Caco-2 (cell line): Measurements from ENCODE around the gene TRNT1. TPM values are rescaled to one million over a fixed set of nuclear protein-coding genes. Genes with fewer than 3 reads are reported as not detected.

Experiments used
- BruUV-seq: library from RNA; stranded (reverse); fragments of 400-500 nt; replicated peaks from 2 replicates; lab custom pipeline; 2021; lab: Mats Ljungman, UMichigan
- CTCF ChIA-PET: fragments of 300-600 bp; sonication (Branson Sonifier 250); formaldehyde crosslinking; loops from one replicate; lab custom pipeline; 2022; ENCODE audit warnings: antibody characterized with exemption; lab: Charles Lee
- POLR2A ChIA-PET: fragments of 300-600 bp; sonication (Branson Sonifier 250); formaldehyde crosslinking; loops from one replicate; lab custom pipeline; 2022; ENCODE audit warnings: antibody characterized with exemption; lab: Charles Lee
- DNase-seq, 2 experiments: peaks; one replicate each; pipeline versions ENCODE4 v3.0.0 to v3.0.0-alpha.2; 2020 to 2022
- H3K27me3 ChIP-seq: replicated peaks from 2 replicates; pipeline ENCODE4 v1.6.0; 2011; ENCODE audit warnings: low read length; ENCODE audit not compliant: control insufficient read depth, insufficient read depth
- H3K36me3 ChIP-seq: 2 replicates; pipeline ENCODE4 v1.5.1; 2011; ENCODE audit warnings: low read length; ENCODE audit not compliant: control insufficient read depth, insufficient read depth
- H3K4me1 ChIP-seq: fragments of 250-450 bp; sonication (Bioruptor Pico); 2 replicates; pipeline ENCODE4 v1.5.1; 2020; ENCODE audit warnings: mild to moderate bottlenecking
- H3K4me3 ChIP-seq: 2 replicates; pipeline ENCODE4 v1.5.1; 2011; ENCODE audit warnings: low read depth, mild to moderate bottlenecking, control low read depth, low read length
- H3K9me3 ChIP-seq: fragments of 250-450 bp; sonication (Bioruptor Pico); 2 replicates; pipeline ENCODE4 v1.5.1; 2020; ENCODE audit warnings: mild to moderate bottlenecking, moderate library complexity
- H3K27ac Mint-ChIP-seq: one replicate; pipeline ENCODE4 v1.8.0; 2022; ENCODE audit warnings: mixed read lengths; ENCODE audit not compliant: unreplicated experiment
- H3K27me3 Mint-ChIP-seq: one replicate; pipeline ENCODE4 v1.8.0; 2022; ENCODE audit warnings: mixed read lengths; ENCODE audit not compliant: insufficient read depth, unreplicated experiment
- H3K36me3 Mint-ChIP-seq: one replicate; pipeline ENCODE4 v1.8.0; 2022; ENCODE audit warnings: mild to moderate bottlenecking, mixed read lengths; ENCODE audit not compliant: insufficient read depth, unreplicated experiment
- H3K4me1 Mint-ChIP-seq: one replicate; pipeline ENCODE4 v1.8.0; 2022; ENCODE audit warnings: low read depth, mixed read lengths; ENCODE audit not compliant: unreplicated experiment
- H3K4me3 Mint-ChIP-seq: one replicate; pipeline ENCODE4 v1.8.0; 2022; ENCODE audit warnings: mild to moderate bottlenecking, moderate library complexity, mixed read lengths; ENCODE audit not compliant: unreplicated experiment
- H3K9me3 Mint-ChIP-seq: one replicate; pipeline ENCODE4 v1.8.0; 2022; ENCODE audit warnings: mixed read lengths; ENCODE audit not compliant: unreplicated experiment
- CTCF ChIP-seq, 2 experiments: fragments of 200-600 bp in 1 of 2; IDR thresholded peaks; 1 replicate in 1 of 2; 2 replicates in 1 of 2; pipeline versions ENCODE4 v1.5.1 to v1.8.0; 2011 to 2022; ENCODE audit warnings: antibody characterized with exemption in 1 of 2, control low read depth in 1 of 2, inconsistent platforms in 1 of 2, low read depth in 1 of 2, low read length in 1 of 2, mild to moderate bottlenecking in 1 of 2, moderate library complexity in 1 of 2; ENCODE audit not compliant: insufficient read depth in 1 of 2, severe bottlenecking in 1 of 2, unreplicated experiment in 1 of 2
- intact Hi-C: fragments of 100-400 bp; cut with micrococcal nuclease; formaldehyde crosslinking; loops from one replicate; pipeline ENCODE4 v1.10.0; 2022; ENCODE audit not compliant: unreplicated experiment
- total RNA-seq: library from RNA; stranded (reverse); gene quantifications from 2 replicates; pipeline ENCODE4 v1.2.3, GENCODE V29; 2022

TRNT1 gene
- total RNA-seq, 1 experiment from 2014 or later, result 43.6 TPM

GRCh38 chr3:3087716-3088465, 38.8 kb upstream of the TRNT1 start:
- no peak for TF ChIP-seq CTCF (IDR thresholded peaks at IDR 0.05; ENCODE audit: insufficient read depth in 1 of 2, low read depth in 1 of 2, low read length in 1 of 2, severe bottlenecking in 1 of 2, unreplicated experiment in 1 of 2)
- H3K4me3 ChIP-seq, result no peak overlapping the region
- ChIA-PET CTCF (interaction anchor here (0.6 kb wide), 1 partner anchor 437 kb away, joined by 3 read pairs; no protein-coding TSS in a partner anchor), POLR2A (interaction anchor here (0.6 kb wide), 1 partner anchor 20 kb away, joined by 4 read pairs; no protein-coding TSS in a partner anchor)
- H3K36me3 ChIP-seq, result no peaks in the 10 kb centered on the region
- H3K27ac Mint-ChIP-seq, result no peak overlapping the region
- no TSS peak for BruUV-seq
- no peak overlapping the region for H3K4me3 Mint-ChIP-seq
- no peaks in the 10 kb centered on the region for H3K27me3 ChIP-seq
- DNase-seq, result no peak
- H3K9me3 Mint-ChIP-seq, result no peaks in the 10 kb centered on the region
- H3K4me1 ChIP-seq, result peaks cover 17% of the 10 kb centered on the region; the same call in 1 of the 2 replicates
- no peaks in the 10 kb centered on the region for H3K9me3 ChIP-seq
- H3K27me3 Mint-ChIP-seq, result no peaks in the 10 kb centered on the region
- H3K4me1 Mint-ChIP-seq, result peaks cover 7% of the 10 kb centered on the region
- intact Hi-C loops, result no loop called here
- H3K36me3 Mint-ChIP-seq, result no peaks in the 10 kb centered on the region

GRCh38 chr3:3089017-3089416, 37.7 kb upstream of the TRNT1 start:
- no peak overlapping the region for H3K27ac Mint-ChIP-seq
- no peak for DNase-seq
- intact Hi-C loops, result no loop called here
- TF ChIP-seq CTCF (IDR thresholded peaks at IDR 0.05; ENCODE audit: insufficient read depth in 1 of 2, low read depth in 1 of 2, low read length in 1 of 2, severe bottlenecking in 1 of 2, unreplicated experiment in 1 of 2), result no peak
- H3K9me3 ChIP-seq, result no peaks in the 10 kb centered on the region
- no peaks in the 10 kb centered on the region for H3K27me3 Mint-ChIP-seq
- H3K27me3 ChIP-seq, result no peaks in the 10 kb centered on the region
- H3K4me1 ChIP-seq, result peaks cover 15% of the 10 kb centered on the region; the same call in 1 of the 2 replicates
- H3K4me1 Mint-ChIP-seq, result peaks cover 7% of the 10 kb centered on the region
- POLR2A ChIA-PET, result no interaction called here
- no TSS peak for BruUV-seq
- no peaks in the 10 kb centered on the region for H3K36me3 ChIP-seq
- CTCF ChIA-PET, result no interaction called here
- no peaks in the 10 kb centered on the region for H3K9me3 Mint-ChIP-seq
- H3K4me3 Mint-ChIP-seq, result no peak overlapping the region
- H3K4me3 ChIP-seq, result no peak overlapping the region
- no peaks in the 10 kb centered on the region for H3K36me3 Mint-ChIP-seq

DNA sequence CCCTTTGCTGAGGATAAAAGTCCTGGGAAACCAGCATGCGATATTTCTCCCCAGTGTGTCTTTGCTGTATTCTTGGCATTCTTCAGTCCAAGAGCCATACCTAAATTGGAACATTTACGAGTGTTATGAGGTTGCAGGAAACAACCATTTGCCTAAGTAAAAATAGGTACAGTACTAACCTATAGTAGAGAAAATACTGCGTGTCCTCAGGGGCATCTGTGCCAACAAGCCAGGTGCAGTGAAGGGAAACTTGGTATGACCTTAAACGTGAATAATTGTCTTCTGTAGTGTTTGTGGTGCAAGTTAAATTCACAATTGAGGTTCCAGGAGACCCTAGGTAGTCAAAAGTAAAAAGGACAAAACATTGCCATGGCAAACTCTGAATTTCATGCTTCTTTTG, 28.8 kb upstream of the TRNT1 start:
- CTCF ChIA-PET, result no interaction called here
- H3K4me1 ChIP-seq, result no peaks in the 10 kb centered on the region; the same call in 1 of the 2 replicates
- no peak overlapping the region for H3K4me3 ChIP-seq
- no peaks in the 10 kb centered on the region for H3K36me3 ChIP-seq
- intact Hi-C loops, result no loop called here
- BruUV-seq, result no TSS peak
- no peaks in the 10 kb centered on the region for H3K4me1 Mint-ChIP-seq
- no peaks in the 10 kb centered on the region for H3K9me3 Mint-ChIP-seq
- no peak for TF ChIP-seq CTCF (IDR thresholded peaks at IDR 0.05; ENCODE audit: insufficient read depth in 1 of 2, low read depth in 1 of 2, low read length in 1 of 2, severe bottlenecking in 1 of 2, unreplicated experiment in 1 of 2)
- no peaks in the 10 kb centered on the region for H3K36me3 Mint-ChIP-seq
- no peaks in the 10 kb centered on the region for H3K27me3 ChIP-seq
- H3K9me3 ChIP-seq, result no peaks in the 10 kb centered on the region
- no peak for DNase-seq
- H3K27me3 Mint-ChIP-seq, result no peaks in the 10 kb centered on the region
- no peak overlapping the region for H3K27ac Mint-ChIP-seq
- H3K4me3 Mint-ChIP-seq, result no peak overlapping the region
- POLR2A ChIA-PET, result no interaction called here
